Measurements from ENCODE around the gene CHD3.

GRCh38 chr17:7856011-7856810 lies 32.4 kb upstream of the CHD3 start:
- TF ChIP-seq CTCF (conservative IDR thresholded peaks at IDR 0.05) (no peak), EZH2 (IDR thresholded peaks at IDR 0.05; ENCODE audit: low read depth) (no peak)

Measured in PC-9 (cell line).